WTC11 (cell line): ENCODE results near the gene GSTM4. TPM values are rescaled to one million over a fixed set of nuclear protein-coding genes. Genes with fewer than 3 reads are reported as not detected.
"Not testable (repeated sequence)": the region's sequence is repeated elsewhere in the genome, so short reads cannot be mapped to it uniquely, and the experiment has no call there.

Experiments
- ATAC-seq: fragments of 200-7000 bp; cut with Tn5 transposase; 2 replicates; pipeline ENCODE4 v1.10.0; 2021; ENCODE audit warnings: mild to moderate bottlenecking, moderate library complexity
- CTCF ChIA-PET: fragments of 300-600 bp; sonication (Branson Sonifier 250); formaldehyde crosslinking; loops from one replicate; lab custom pipeline; 2021; ENCODE audit warnings: antibody characterized with exemption; lab: Charles Lee
- POLR2A ChIA-PET: fragments of 350-600 bp; sonication (Branson Sonifier 250); formaldehyde crosslinking; loops from one replicate; lab custom pipeline; 2021; ENCODE audit warnings: antibody characterized with exemption; lab: Charles Lee
- DNase-seq: peaks from one replicate; pipeline ENCODE4 v3.0.0; 2021; ENCODE audit warnings: low spot score
- H3K27ac Mint-ChIP-seq: 2 replicates; pipeline ENCODE4 v1.8.0; 2021; ENCODE audit warnings: mixed read lengths
- H3K27me3 Mint-ChIP-seq: 2 replicates; pipeline ENCODE4 v1.8.0; 2021; ENCODE audit warnings: low read depth, mild to moderate bottlenecking, moderate library complexity, mixed read lengths
- H3K36me3 Mint-ChIP-seq: 2 replicates; pipeline ENCODE4 v1.8.0; 2021; ENCODE audit warnings: mixed read lengths
- H3K4me1 Mint-ChIP-seq: 2 replicates; pipeline ENCODE4 v1.8.0; 2022; ENCODE audit warnings: mixed read lengths
- H3K4me3 Mint-ChIP-seq: 2 replicates; pipeline ENCODE4 v1.8.0; 2021; ENCODE audit warnings: mild to moderate bottlenecking, moderate library complexity, mixed read lengths
- H3K9me3 Mint-ChIP-seq: 2 replicates; pipeline ENCODE4 v1.8.0; 2021; ENCODE audit warnings: mixed read lengths
- ATF1 ChIP-seq: sonication (generic); formaldehyde crosslinking; IDR thresholded peaks from 2 replicates; pipeline ENCODE4 v1.8.1; 2023; ENCODE audit warnings: mild to moderate bottlenecking, moderate library complexity, missing genetic modification reagents
- CREM ChIP-seq: sonication (generic); formaldehyde crosslinking; IDR thresholded peaks from 2 replicates; pipeline ENCODE4 v1.8.1; 2022; ENCODE audit warnings: mild to moderate bottlenecking, missing genetic modification reagents, moderate library complexity
- ELF4 ChIP-seq: sonication (generic); formaldehyde crosslinking; IDR thresholded peaks from 2 replicates; pipeline ENCODE4 v1.8.1; 2022; ENCODE audit warnings: low read depth, mild to moderate bottlenecking, moderate library complexity, missing genetic modification reagents
- FOXK1 ChIP-seq: sonication (generic); formaldehyde crosslinking; IDR thresholded peaks from 2 replicates; pipeline ENCODE4 v1.8.0; 2022; ENCODE audit warnings: mild to moderate bottlenecking, moderate library complexity, missing genetic modification reagents
- PRRX2 ChIP-seq: fragments of 250-450 bp; sonication (Bioruptor Pico); IDR thresholded peaks from 2 replicates; pipeline ENCODE4 v1.8.0; 2021; ENCODE audit warnings: mild to moderate bottlenecking
- SP1 ChIP-seq: sonication (generic); formaldehyde crosslinking; conservative IDR thresholded peaks from 2 replicates; pipeline ENCODE4 v1.8.1; 2022; ENCODE audit warnings: missing genetic modification reagents
- TEAD1 ChIP-seq: sonication (generic); formaldehyde crosslinking; IDR thresholded peaks from 2 replicates; pipeline ENCODE4 v1.8.0; 2022; ENCODE audit warnings: mild to moderate bottlenecking, missing genetic modification reagents
- ZNF121 ChIP-seq: sonication (generic); formaldehyde crosslinking; IDR thresholded peaks from 2 replicates; pipeline ENCODE4 v1.8.0; 2023; ENCODE audit warnings: missing genetic modification reagents
- ZNF219 ChIP-seq: sonication (generic); formaldehyde crosslinking; IDR thresholded peaks from 2 replicates; pipeline ENCODE4 v1.8.0; 2023; ENCODE audit warnings: missing genetic modification reagents, mild to moderate bottlenecking, borderline replicate concordance
- ZNF671 ChIP-seq: fragments of 250-450 bp; sonication (Bioruptor Pico); IDR thresholded peaks from 2 replicates; pipeline ENCODE4 v1.8.0; 2021; ENCODE audit warnings: mild to moderate bottlenecking
- total RNA-seq: library from RNA; stranded (reverse); gene quantifications from 3 replicates; pipeline ENCODE4 v1.2.3, GENCODE V29; 2021
- TF ChIP-seq, protein P1 (sequence below): sonication (generic); formaldehyde crosslinking; IDR thresholded peaks from 2 replicates; pipeline ENCODE4 v1.8.1; 2022; ENCODE audit warnings: low read depth, mild to moderate bottlenecking, moderate library complexity, missing genetic modification reagents, borderline replicate concordance
- TF ChIP-seq, protein P2 (sequence below): sonication (generic); formaldehyde crosslinking; IDR thresholded peaks from 2 replicates; pipeline ENCODE4 v1.8.0; 2023; ENCODE audit warnings: missing genetic modification reagents, mild to moderate bottlenecking, borderline replicate concordance
- TF ChIP-seq, protein P3 (sequence below): fragments of 250-450 bp; sonication (Bioruptor Pico); IDR thresholded peaks from 2 replicates; pipeline ENCODE4 v1.9.0; 2021; ENCODE audit warnings: moderate library complexity, mild to moderate bottlenecking, inconsistent platforms, borderline replicate concordance
- TF ChIP-seq, protein P4 (sequence below): fragments of 250-450 bp; sonication (Bioruptor Pico); IDR thresholded peaks from 2 replicates; pipeline ENCODE4 v2.1.2; 2022; ENCODE audit warnings: mild to moderate bottlenecking, moderate library complexity

GSTM4 gene
- total RNA-seq, 1 experiment from 2014 or later, result 16.7 TPM

DNA sequence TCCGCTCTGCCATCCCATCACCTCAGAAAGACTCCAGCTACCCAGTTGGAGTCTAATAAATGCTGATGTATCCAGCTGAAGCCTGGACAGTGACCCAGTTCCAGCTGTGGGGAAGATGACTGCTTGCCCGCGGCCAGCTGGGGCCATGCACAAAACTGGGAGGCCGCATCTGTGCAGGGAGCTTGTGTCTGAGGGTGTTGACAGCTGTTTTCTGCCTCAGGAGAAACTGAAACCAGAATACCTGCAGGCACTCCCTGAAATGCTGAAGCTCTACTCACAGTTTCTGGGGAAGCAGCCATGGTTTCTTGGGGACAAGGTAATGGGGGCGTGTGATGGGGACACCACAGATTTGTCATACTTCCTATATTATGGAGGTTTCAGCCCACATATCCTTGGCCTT, 15.2 kb downstream of the GSTM4 start:
- Mint-ChIP-seq H3K36me3 (no peaks in the 10 kb centered on the region), H3K9me3 (peaks cover 9% of the 10 kb centered on the region)
- CTCF ChIA-PET, result interaction anchor here (1.2 to 5.4 kb wide), 2 partner anchors 31 to 253 kb away, joined by 3 to 22 read pairs; no protein-coding TSS in a partner anchor

DNA sequence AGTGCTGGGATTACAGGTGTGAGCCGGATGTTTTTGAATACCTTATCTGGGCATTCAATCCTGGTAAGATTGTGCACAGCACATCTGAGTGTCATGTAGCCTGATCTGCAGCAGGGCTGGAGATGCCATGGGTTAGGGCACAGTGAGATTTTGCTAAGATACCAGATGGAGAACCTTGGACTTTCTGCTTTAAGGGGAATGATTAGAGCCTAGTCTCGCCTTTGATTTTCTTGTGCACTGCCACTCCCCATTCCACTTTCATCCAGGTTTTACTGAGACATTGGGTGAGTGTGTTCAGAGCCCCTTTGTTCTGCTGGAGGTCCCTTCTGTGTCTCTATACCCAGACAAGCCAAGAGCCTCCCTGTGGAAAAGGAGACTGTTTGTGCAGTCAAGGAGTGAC, 18.0 kb downstream of the GSTM4 start:
- H3K36me3 Mint-ChIP-seq, CTCF ChIA-PET, ATAC-seq, H3K27ac Mint-ChIP-seq, DNase-seq, H3K9me3 Mint-ChIP-seq, H3K4me1 Mint-ChIP-seq, POLR2A ChIA-PET, H3K4me3 Mint-ChIP-seq, H3K27me3 Mint-ChIP-seq: not testable (repeated sequence)

More for the DNA sequence above, 15.2 kb downstream of the GSTM4 start:
- Mint-ChIP-seq H3K4me3 (no peak overlapping the region), H3K4me1 (peaks cover 6% of the 10 kb centered on the region), H3K27me3 (peaks cover 3% of the 10 kb centered on the region; the same call in 1 of the 2 replicates), H3K27ac (no peak overlapping the region)
- TF ChIP-seq TEAD1 (CRISPR knock-in tag) (no peak), SP1 (CRISPR knock-in tag) (no peak), ZNF121 (CRISPR knock-in tag) (no peak), ATF1 (CRISPR knock-in tag) (no peak), ZNF671 (CRISPR knock-in tag) (no peak), ZNF219 (no peak), ELF4 (CRISPR knock-in tag) (no peak)
- TF ChIP-seq, protein P1, sequence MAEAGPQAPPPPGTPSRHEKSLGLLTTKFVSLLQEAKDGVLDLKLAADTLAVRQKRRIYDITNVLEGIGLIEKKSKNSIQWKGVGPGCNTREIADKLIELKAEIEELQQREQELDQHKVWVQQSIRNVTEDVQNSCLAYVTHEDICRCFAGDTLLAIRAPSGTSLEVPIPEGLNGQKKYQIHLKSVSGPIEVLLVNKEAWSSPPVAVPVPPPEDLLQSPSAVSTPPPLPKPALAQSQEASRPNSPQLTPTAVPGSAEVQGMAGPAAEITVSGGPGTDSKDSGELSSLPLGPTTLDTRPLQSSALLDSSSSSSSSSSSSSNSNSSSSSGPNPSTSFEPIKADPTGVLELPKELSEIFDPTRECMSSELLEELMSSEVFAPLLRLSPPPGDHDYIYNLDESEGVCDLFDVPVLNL (CRISPR knock-in tag), result no peak
- DNase-seq (no peak), ATAC-seq (no peak)
- POLR2A ChIA-PET, result interaction anchor here (1.0 kb wide), 1 partner anchor 31 kb away, joined by 4 read pairs; no protein-coding TSS in a partner anchor

DNA sequence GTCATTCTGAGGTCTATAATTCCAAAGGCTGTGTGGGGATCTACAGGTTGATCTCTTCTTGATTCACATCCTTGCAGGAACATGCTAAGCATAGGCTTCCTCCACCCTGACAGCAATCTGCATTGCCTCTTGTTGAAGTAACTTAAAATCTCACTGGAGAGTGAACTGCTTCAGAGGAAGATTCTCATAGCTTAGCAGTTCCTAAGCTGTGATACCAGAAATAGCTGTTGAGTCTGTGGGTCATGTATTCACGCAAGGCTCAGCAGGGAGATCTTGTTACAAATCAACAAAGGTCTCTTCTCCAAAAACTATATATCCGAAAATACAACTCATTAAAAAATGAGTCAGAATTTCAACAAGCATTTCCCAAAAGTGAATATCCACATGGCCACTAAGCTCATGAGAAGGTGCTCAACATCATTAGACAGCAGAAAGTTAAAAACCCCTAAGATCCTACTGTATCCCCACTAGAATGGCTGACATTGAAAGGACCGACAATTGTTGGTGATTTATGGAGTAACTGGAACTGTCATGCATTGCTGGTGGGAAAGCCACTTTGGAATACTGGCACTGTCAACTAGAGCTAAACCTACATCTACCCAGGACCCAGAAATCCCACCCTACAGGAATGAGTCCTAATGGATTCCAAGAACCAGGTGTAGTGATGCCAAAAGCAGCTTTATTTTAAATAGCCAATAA, 20.9 kb downstream of the GSTM4 start:
- H3K4me1 Mint-ChIP-seq, result not testable (repeated sequence)

DNA sequence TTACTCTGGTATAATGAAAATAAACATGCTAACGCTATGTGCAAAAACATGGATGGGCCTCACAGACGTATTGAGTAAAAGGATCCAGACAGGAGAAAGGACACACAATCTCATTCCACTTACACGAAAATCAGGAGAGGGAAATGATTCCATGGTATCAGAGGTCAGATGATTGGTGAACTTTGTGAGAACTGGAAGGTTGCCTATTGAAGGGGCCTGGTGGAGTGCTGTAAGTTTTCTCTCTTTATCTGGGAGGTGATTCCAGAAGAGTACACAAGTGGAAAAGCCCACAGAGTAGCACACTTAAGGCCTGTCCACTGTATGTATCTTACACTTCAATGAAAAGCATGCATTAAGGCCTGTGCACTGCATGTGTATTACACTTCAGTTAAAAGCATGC, 21.6 kb downstream of the GSTM4 start:
- H3K9me3 Mint-ChIP-seq, result no peaks in the 10 kb centered on the region
- ChIA-PET POLR2A (no interaction called here), CTCF (no interaction called here)
- H3K27ac Mint-ChIP-seq, result no peak overlapping the region
- no peaks in the 10 kb centered on the region for H3K36me3 Mint-ChIP-seq
- H3K4me3 Mint-ChIP-seq, result no peak overlapping the region
- ATAC-seq (no peak), DNase-seq (no peak)
- no peaks in the 10 kb centered on the region for H3K4me1 Mint-ChIP-seq
- H3K27me3 Mint-ChIP-seq, result no peaks in the 10 kb centered on the region
- TF ChIP-seq PRRX2 (CRISPR knock-in tag) (no peak), CREM (no peak), SP1 (CRISPR knock-in tag) (no peak), ZNF219 (no peak), FOXK1 (no peak)
- TF ChIP-seq, protein P2, sequence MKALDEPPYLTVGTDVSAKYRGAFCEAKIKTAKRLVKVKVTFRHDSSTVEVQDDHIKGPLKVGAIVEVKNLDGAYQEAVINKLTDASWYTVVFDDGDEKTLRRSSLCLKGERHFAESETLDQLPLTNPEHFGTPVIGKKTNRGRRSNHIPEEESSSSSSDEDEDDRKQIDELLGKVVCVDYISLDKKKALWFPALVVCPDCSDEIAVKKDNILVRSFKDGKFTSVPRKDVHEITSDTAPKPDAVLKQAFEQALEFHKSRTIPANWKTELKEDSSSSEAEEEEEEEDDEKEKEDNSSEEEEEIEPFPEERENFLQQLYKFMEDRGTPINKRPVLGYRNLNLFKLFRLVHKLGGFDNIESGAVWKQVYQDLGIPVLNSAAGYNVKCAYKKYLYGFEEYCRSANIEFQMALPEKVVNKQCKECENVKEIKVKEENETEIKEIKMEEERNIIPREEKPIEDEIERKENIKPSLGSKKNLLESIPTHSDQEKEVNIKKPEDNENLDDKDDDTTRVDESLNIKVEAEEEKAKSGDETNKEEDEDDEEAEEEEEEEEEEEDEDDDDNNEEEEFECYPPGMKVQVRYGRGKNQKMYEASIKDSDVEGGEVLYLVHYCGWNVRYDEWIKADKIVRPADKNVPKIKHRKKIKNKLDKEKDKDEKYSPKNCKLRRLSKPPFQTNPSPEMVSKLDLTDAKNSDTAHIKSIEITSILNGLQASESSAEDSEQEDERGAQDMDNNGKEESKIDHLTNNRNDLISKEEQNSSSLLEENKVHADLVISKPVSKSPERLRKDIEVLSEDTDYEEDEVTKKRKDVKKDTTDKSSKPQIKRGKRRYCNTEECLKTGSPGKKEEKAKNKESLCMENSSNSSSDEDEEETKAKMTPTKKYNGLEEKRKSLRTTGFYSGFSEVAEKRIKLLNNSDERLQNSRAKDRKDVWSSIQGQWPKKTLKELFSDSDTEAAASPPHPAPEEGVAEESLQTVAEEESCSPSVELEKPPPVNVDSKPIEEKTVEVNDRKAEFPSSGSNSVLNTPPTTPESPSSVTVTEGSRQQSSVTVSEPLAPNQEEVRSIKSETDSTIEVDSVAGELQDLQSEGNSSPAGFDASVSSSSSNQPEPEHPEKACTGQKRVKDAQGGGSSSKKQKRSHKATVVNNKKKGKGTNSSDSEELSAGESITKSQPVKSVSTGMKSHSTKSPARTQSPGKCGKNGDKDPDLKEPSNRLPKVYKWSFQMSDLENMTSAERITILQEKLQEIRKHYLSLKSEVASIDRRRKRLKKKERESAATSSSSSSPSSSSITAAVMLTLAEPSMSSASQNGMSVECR (CRISPR knock-in tag), result no peak
- TF ChIP-seq, protein P1 (CRISPR knock-in tag), result no peak
- TF ChIP-seq, protein P3, sequence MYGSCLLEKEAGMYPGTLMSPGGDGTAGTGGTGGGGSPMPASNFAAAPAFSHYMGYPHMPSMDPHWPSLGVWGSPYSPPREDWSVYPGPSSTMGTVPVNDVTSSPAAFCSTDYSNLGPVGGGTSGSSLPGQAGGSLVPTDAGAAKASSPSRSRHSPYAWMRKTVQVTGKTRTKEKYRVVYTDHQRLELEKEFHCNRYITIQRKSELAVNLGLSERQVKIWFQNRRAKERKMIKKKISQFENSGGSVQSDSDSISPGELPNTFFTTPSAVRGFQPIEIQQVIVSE (CRISPR knock-in tag), result no peak
- TF ChIP-seq, protein P4, sequence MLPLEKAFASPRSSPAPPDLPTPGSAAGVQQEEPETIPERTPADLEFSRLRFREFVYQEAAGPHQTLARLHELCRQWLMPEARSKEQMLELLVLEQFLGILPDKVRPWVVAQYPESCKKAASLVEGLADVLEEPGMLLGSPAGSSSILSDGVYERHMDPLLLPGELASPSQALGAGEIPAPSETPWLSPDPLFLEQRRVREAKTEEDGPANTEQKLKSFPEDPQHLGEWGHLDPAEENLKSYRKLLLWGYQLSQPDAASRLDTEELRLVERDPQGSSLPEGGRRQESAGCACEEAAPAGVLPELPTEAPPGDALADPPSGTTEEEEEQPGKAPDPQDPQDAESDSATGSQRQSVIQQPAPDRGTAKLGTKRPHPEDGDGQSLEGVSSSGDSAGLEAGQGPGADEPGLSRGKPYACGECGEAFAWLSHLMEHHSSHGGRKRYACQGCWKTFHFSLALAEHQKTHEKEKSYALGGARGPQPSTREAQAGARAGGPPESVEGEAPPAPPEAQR (CRISPR knock-in tag), result no peak

More for the DNA sequence above, 20.9 kb downstream of the GSTM4 start:
- H3K36me3 Mint-ChIP-seq, H3K27ac Mint-ChIP-seq, H3K9me3 Mint-ChIP-seq, H3K27me3 Mint-ChIP-seq, ATAC-seq, DNase-seq, CTCF ChIA-PET, H3K4me3 Mint-ChIP-seq, POLR2A ChIA-PET: not testable (repeated sequence)
